Upper lobe of left lung (tissue), 6 donors: ENCODE results near the gene ZNF606. TPM values are rescaled to one million over a fixed set of nuclear protein-coding genes. Genes with fewer than 3 reads are reported as not detected.
A peak's percentile ranks its signal among the peaks of the same experiment; 100 is the strongest.
"Not testable (repeated sequence)": the region's sequence is repeated elsewhere in the genome, so short reads cannot be mapped to it uniquely, and the experiment has no call there.

Experiments
- ATAC-seq, 2 donors: fragments of 200-7000 bp; cut with Tn5 transposase; one replicate each; pipeline ENCODE4 v1.9.1; 2022; ENCODE audit warnings: mild to moderate bottlenecking in 2 of 2, moderate library complexity in 2 of 2; ENCODE audit not compliant: low FRiP score in 2 of 2
- DNase-seq, 2 donors: peaks; one replicate each; pipeline ENCODE4 v3.0.0-alpha.2; 2019 to 2020
- H3K27ac ChIP-seq, 4 donors: fragments of 200-600 bp; sonication (generic); one replicate each; pipeline ENCODE4 v1.5.1; 2016 to 2019
- H3K27me3 ChIP-seq, 4 donors: fragments of 200-600 bp; sonication (generic); one replicate each; pipeline ENCODE4 v1.5.1; 2017 to 2019
- H3K36me3 ChIP-seq, 4 donors: fragments of 200-600 bp; sonication (generic); one replicate each; pipeline ENCODE4 v1.5.1; 2016 to 2019
- H3K4me1 ChIP-seq, 4 donors: fragments of 200-600 bp; sonication (generic); one replicate each; pipeline ENCODE4 v1.5.1; 2018 to 2019
- H3K4me3 ChIP-seq, 4 donors: fragments of 200-600 bp; sonication (generic); one replicate each; pipeline ENCODE4 v1.5.1; 2017 to 2019; ENCODE audit warnings: mild to moderate bottlenecking in 2 of 4, moderate library complexity in 1 of 4
- H3K9me3 ChIP-seq, 4 donors: fragments of 200-600 bp; sonication (generic); one replicate each; pipeline ENCODE4 v1.5.1; 2018 to 2019
- CTCF ChIP-seq, 6 experiments: fragments of 450-650 bp in 4 of 6; fragments of 200-600 bp in 2 of 6; sonication (generic) in 2 of 6; IDR thresholded peaks; one replicate each; pipeline ENCODE4 v1.5.1; 2016 to 2019; ENCODE audit warnings: antibody characterized with exemption in 6 of 6
- EP300 ChIP-seq, 4 donors: sonication (generic); formaldehyde crosslinking; IDR thresholded peaks; one replicate each; pipeline ENCODE4 v1.5.1; 2017; ENCODE audit warnings: antibody characterized with exemption in 4 of 4, control low read depth in 2 of 4
- POLR2A ChIP-seq, 4 donors: fragments of 450-650 bp; IDR thresholded peaks; one replicate each; pipeline ENCODE4 v1.5.1; 2016 to 2017; ENCODE audit warnings: antibody characterized with exemption in 4 of 4, mild to moderate bottlenecking in 2 of 4
- POLR2AphosphoS5 ChIP-seq, 2 donors: sonication (generic); formaldehyde crosslinking; IDR thresholded peaks; one replicate each; pipeline ENCODE4 v1.5.1; 2017; ENCODE audit warnings: antibody characterized with exemption in 2 of 2
- WGBS, 2 donors: methylation state at CpG; one replicate each; pipeline ENCODE4 v1.1.5; 2017 to 2018; 5-methylcytosine and 5-hydroxymethylcytosine counted together
- total RNA-seq, 6 donors: library from RNA; depleted of rRNA in 4 of 6; stranded (reverse); fragments of >200 nt in 4 of 6; gene quantifications; one replicate each; pipeline versions ENCODE4 v1.1.0 to v1.2.1, GENCODE V29; 2016 to 2021
- donor health status: DM: no; HTN: no; CAD: no; lungs with moderate emphysema.
- donor health status: DM: no; HTN: yes; CAD: no; lungs with severe emphysema.

Gene ZNF606
- total RNA-seq, 6 donors from 2014 or later = 9.6 to 40.9 (median 15.4) TPM

DNA sequence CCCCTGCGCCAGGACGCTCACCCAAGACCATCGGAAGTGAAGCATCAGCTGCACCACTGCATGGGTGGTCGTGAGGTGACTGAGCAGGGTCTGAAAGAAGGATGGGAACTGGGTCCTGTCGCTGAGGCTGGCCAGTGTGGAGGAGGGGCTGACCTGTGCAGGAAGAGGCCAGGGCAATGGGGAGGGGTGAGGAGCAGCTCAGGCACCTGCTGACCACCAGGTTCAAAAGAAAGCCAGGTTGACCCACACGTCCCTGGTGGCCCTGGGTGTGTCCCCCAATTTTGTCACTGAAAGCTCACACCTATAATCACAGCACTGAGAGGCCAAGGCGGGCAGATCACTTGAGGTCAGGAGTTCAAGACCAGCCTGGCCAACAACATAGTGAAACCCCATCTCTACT is 17.5 kb upstream of the ZNF606 start:
- WGBS, 2 donors = 67 to 77% methylated on average over 3 to 7 of the region's 7 CpGs
- H3K27ac ChIP-seq = no peak overlapping the region
- TF ChIP-seq POLR2A (IDR thresholded peaks at IDR 0.05) = no peak
- TF ChIP-seq CTCF (IDR thresholded peaks at IDR 0.05) = no peak
- TF ChIP-seq EP300 (IDR thresholded peaks at IDR 0.05) = no peak
- no peak for TF ChIP-seq POLR2AphosphoS5 (IDR thresholded peaks at IDR 0.05)
- H3K4me3 ChIP-seq = no peak overlapping the region
- H3K27me3 ChIP-seq = no peaks in the 10 kb centered on the region
- no peaks in the 10 kb centered on the region for H3K36me3 ChIP-seq
- DNase-seq (no peak), ATAC-seq (no peak)
- no peaks in the 10 kb centered on the region for H3K4me1 ChIP-seq
- peaks cover 0 to 28% (median 9%) of the 10 kb centered on the region in 4 donors for H3K9me3 ChIP-seq

- TF ChIP-seq POLR2A (IDR thresholded peaks at IDR 0.05) (no peak), CTCF (IDR thresholded peaks at IDR 0.05) (no peak), EP300 (IDR thresholded peaks at IDR 0.05) (no peak), POLR2AphosphoS5 (IDR thresholded peaks at IDR 0.05) (no peak)
- DNase-seq (no peak), ATAC-seq (no peak)
- peaks cover 0 to 7% (median 1%) of the 10 kb centered on the region in 4 donors for H3K4me1 ChIP-seq
- H3K36me3 ChIP-seq = no peaks in the 10 kb centered on the region
- no peaks in the 10 kb centered on the region for H3K27me3 ChIP-seq
- peaks cover 11 to 59% (median 41%) of the 10 kb centered on the region in 4 donors for H3K9me3 ChIP-seq
- 51 to 56% methylated on average over 5 of the region's 5 CpGs for WGBS, 2 donors
- H3K27ac ChIP-seq = no peak overlapping the region
- no peak overlapping the region for H3K4me3 ChIP-seq
Measured at GRCh38 chr19:58014141-58014540, 11.5 kb upstream of the ZNF606 start.

GRCh38 chr19:58010507-58010906 is 7.9 kb upstream of the ZNF606 start:
- ATAC-seq (no peak), DNase-seq (peak in 1 of 2 donors; percentile 58)
- Histone ChIP-seq H3K9me3 (peaks cover 36 to 85% (median 73%) of the 10 kb centered on the region in 4 donors), H3K4me3 (peak overlapping the region in 1 of 4 donors; percentile 56), H3K36me3 (peaks cover 2 to 16% (median 10%) of the 10 kb centered on the region in 4 donors), H3K27me3 (no peaks in the 10 kb centered on the region), H3K4me1 (peaks cover 0 to 8% (median 1%) of the 10 kb centered on the region in 4 donors), H3K27ac (no peak overlapping the region)
- 51 to 90% methylated on average over 21 of the region's 22 CpGs for WGBS, 2 donors
- no peak for TF ChIP-seq EP300 (IDR thresholded peaks at IDR 0.05)
- TF ChIP-seq POLR2A (IDR thresholded peaks at IDR 0.05) = no peak
- no peak for TF ChIP-seq CTCF (IDR thresholded peaks at IDR 0.05)
- no peak for TF ChIP-seq POLR2AphosphoS5 (IDR thresholded peaks at IDR 0.05)

DNA sequence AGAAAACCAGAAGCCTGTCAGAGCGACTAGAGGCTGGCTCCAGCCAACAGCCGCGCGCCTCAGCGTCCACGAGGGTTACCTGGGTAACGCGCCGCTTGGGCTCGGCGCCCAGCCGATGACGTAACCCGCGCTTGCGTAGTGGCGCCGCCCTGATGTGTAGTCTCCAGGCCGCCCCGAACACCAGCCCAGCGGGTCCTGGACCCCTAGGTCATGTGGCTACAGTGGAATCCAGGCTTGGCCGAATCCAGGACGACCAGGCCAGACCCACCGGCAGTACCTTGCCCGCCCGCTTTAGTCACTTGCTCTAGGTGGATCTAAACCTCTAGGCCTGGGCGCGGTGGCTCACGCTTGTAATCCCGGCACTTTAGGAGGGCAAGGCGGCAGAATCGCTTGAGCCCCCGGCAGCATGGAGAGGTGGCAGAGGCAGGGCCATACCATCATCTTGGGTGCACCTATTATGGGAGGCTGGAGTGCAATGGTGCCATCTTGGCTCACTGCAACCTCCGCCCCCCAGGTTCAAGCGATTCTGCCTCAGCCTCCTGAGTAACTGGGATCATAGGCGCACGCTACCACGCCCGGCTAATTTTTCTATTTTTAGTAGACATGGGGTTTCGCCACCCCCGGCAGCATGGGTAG is 7.2 kb upstream of the ZNF606 start:
- H3K4me3 ChIP-seq = peak overlapping the region in 2 of 4 donors; percentile 25 to 56
- 14 to 28% methylated on average over 11 to 27 of the region's 41 CpGs for WGBS, 2 donors
- DNase-seq (peak; percentile 53 to 93), ATAC-seq (peak; percentile 42 to 81)
- H3K27me3 ChIP-seq = no peaks in the 10 kb centered on the region
- peaks cover 0 to 8% (median 1%) of the 10 kb centered on the region in 4 donors for H3K4me1 ChIP-seq
- peaks cover 36 to 88% (median 79%) of the 10 kb centered on the region in 4 donors for H3K9me3 ChIP-seq
- no peak for TF ChIP-seq CTCF (IDR thresholded peaks at IDR 0.05)
- no peak for TF ChIP-seq POLR2AphosphoS5 (IDR thresholded peaks at IDR 0.05)
- no peak for TF ChIP-seq POLR2A (IDR thresholded peaks at IDR 0.05)
- no peak for TF ChIP-seq EP300 (IDR thresholded peaks at IDR 0.05)
- H3K27ac ChIP-seq = peak overlapping the region; percentile 44 to 67 (median 59)
- peaks cover 4 to 22% (median 17%) of the 10 kb centered on the region in 4 donors for H3K36me3 ChIP-seq

GRCh38 chr19:58009301-58009665 is 6.7 kb upstream of the ZNF606 start:
- Histone ChIP-seq H3K4me1 (peaks cover 0 to 8% (median 3%) of the 10 kb centered on the region in 4 donors), H3K9me3 (peaks cover 36 to 93% (median 84%) of the 10 kb centered on the region in 4 donors), H3K27me3 (no peaks in the 10 kb centered on the region), H3K4me3 (peak overlapping the region in 2 of 4 donors; percentile 25 to 56), H3K36me3 (peaks cover 4 to 24% (median 21%) of the 10 kb centered on the region in 4 donors), H3K27ac (no peak overlapping the region)
- ATAC-seq = no peak
- WGBS, 2 donors = 3 to 4% methylated on average over 19 of the region's 21 CpGs
- no peak for DNase-seq
- TF ChIP-seq CTCF (IDR thresholded peaks at IDR 0.05) (no peak), EP300 (IDR thresholded peaks at IDR 0.05) (no peak), POLR2A (IDR thresholded peaks at IDR 0.05) (no peak), POLR2AphosphoS5 (IDR thresholded peaks at IDR 0.05) (no peak)

DNA sequence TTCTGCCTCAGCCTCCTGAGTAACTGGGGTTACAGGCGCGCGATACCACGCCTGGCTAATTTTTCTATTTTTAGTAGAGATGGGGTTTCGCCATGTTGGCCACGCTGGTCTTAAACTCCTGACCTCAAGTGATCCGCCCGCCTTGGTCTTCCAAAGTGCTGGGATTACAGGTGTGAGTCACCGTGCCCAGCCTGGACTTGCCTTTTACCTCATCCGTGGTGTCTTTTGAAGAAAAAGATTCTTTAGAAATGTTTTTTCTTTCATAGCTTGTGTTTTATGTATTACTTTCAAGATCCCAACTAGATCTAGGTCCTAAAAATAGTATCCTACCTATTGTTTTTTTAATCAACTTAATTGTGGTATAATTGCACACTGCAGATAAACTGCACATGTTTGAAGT is 6.3 kb upstream of the ZNF606 start:
- not testable (repeated sequence) for ATAC-seq, H3K27me3 ChIP-seq, H3K4me3 ChIP-seq, H3K4me1 ChIP-seq, H3K27ac ChIP-seq, DNase-seq
- WGBS, 2 donors = 46 to 63% methylated on average over 10 of the region's 10 CpGs
- Histone ChIP-seq H3K9me3 (peaks cover 36 to 94% (median 86%) of the 10 kb centered on the region in 4 donors), H3K36me3 (peaks cover 4 to 24% (median 23%) of the 10 kb centered on the region in 4 donors)
